ES-I3 (cell line): Measurements from ENCODE around the gene RIPOR2.
"Not testable (repeated sequence)": the region's sequence is repeated elsewhere in the genome, so short reads cannot be mapped to it uniquely, and the experiment has no call there.

Experiments
- H3K36me3 ChIP-seq: 2 replicates; pipeline ENCODE4 v1.6.1; 2013; ENCODE audit warnings: mild to moderate bottlenecking, low read length, control low read depth, moderate library complexity; ENCODE audit not compliant: insufficient read depth
- H3K4me1 ChIP-seq: 2 replicates; pipeline ENCODE4 v1.6.1; 2013; ENCODE audit warnings: mild to moderate bottlenecking, control low read depth, low read length; ENCODE audit not compliant: insufficient read depth
- H3K9ac ChIP-seq: 2 replicates; pipeline ENCODE4 v1.6.1; 2013; ENCODE audit warnings: low read depth, mild to moderate bottlenecking, low read length, moderate library complexity
- H3K9me3 ChIP-seq: 2 replicates; pipeline ENCODE4 v1.6.1; 2013; ENCODE audit warnings: mild to moderate bottlenecking, low read length, moderate library complexity; ENCODE audit not compliant: control insufficient read depth, insufficient read depth

RIPOR2 gene

DNA sequence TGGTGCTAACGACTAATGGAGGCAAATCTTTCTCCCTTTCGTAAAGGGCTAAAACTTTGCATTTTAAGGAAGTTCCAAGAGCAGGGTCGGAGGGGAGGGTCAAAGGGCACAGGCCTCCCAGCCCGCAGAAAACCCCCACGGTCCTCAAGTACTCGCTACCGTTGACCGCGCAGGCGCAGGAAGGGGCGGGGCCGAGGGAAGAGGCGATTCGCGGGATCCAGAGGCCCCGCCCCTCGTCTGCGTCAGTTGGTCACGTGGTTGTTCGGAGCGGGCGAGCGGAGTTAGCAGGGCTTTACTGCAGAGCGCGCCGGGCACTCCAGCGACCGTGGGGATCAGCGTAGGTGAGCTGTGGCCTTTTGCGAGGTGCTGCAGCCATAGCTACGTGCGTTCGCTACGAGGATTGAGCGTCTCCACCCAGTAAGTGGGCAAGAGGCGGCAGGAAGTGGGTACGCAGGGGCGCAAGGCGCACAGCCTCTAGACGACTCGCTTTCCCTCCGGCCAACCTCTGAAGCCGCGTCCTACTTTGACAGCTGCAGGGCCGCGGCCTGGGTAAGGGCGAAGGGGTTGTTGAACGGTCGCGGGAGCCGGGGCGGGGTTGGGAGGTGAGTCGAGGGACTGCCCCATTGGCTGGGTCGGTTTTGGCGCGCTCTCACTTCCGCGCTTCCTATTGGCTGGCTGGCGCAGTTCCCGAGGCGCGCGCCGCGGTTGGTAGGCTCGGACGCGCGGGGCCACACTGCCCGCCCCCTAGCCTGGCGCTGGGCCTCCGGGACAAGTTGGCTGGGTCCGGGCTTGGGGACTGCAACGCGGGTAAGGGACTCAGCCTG is 160.9 kb downstream of the RIPOR2 start, which contains the start of gene GMNN:
Gene GMNN (plus strand): TSS at position 242 of the 824 bp plus-strand sequence. CDS start 2,310 bp downstream, outside the sequence.
- Histone ChIP-seq H3K9ac (peak within 1 kb of the TSS; percentile 99), H3K9me3 (no peaks in the 10 kb centered on the region), H3K4me1 (0 out of 2 replicates have a peak, but pooled peaks cover 6% of the 10 kb centered on the region), H3K36me3 (no peaks in the 10 kb centered on the region)

DNA sequence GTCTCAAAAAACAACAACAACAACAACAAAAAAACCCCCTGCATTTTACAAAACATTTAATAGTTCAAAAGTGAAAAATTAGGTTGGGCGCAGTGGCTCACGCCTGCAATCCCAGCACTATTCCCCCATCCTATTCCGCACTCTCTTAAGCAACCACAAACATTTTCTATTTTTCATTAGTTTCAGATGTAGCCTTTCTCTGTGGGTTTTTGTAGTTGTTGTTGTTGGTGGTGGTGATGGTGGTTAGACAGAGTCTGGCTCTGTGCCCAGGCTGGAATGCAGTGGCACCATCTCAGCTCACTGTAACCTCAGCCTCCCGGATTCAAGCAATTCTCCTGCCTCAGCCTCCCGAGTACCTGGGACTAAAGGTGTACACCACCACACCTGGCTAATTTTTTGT is 167.4 kb downstream of the RIPOR2 start:
- H3K9me3 ChIP-seq = no peaks in the 10 kb centered on the region

DNA sequence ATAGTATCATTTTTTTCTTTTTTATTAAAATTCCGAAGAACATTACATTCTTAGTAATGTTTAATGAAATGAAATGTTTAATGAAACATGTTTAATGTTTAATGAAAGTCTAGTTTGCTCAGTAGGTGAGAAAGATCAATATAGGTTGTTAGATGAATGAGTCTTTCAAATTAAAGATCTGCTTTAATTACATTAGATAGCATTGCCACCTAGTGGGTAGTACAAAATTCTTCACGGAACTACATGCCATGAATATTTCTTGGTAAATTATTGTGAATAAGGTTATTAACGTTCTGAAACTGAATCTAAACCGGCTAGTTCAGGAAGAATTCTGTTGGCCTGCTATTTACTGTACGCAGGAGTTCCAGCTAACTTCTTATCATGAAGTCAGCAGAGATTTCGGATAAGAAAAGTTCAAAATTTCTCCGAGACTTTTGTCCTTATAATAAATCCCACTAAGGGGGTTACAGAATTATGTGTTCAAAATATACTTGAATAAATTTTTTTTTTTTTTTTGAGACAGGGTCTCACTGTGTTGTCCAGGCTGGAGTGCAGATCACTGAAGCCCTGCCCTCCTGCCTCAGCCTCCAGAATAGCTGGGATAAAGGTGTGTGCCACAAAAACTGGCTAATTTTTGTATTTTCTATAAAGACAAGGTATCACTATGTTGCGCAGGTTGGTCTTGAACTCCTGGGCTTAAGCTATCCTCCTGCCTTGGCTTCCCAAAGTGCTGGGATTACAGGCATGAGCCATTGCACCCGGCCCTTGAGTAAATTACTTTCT is 168.9 kb downstream of the RIPOR2 start:
- Histone ChIP-seq H3K9ac (no peak overlapping the region), H3K36me3 (no peaks in the 10 kb centered on the region)

More for the DNA sequence above, 167.4 kb downstream of the RIPOR2 start:
- H3K4me1 ChIP-seq = no peaks in the 10 kb centered on the region
- H3K36me3 ChIP-seq = no peaks in the 10 kb centered on the region
- H3K9ac ChIP-seq = no peak overlapping the region

DNA sequence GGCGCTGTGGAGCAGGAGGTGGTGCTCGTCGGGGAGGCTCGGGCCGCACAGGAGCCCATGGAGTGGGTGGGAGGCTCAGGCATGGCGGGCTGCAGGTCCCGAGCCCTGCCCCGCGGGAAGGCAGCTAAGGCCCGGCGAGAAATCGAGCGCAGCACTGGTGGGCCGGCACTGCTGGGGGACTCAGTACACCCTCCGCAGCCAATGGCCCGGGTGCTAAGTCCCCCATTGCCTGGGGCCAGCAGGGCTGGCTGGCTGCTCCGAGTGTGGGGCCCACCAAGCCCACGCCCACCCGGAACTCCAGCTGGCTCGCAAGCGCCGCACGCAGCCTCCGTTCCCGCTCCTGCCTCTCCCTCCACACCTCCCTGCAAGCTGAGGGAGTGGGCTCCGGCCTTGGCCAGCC is 169.8 kb downstream of the RIPOR2 start:
- not testable (repeated sequence) for H3K36me3 ChIP-seq, H3K9ac ChIP-seq, H3K4me1 ChIP-seq, H3K9me3 ChIP-seq

More for the DNA sequence above, 168.9 kb downstream of the RIPOR2 start:
- no peaks in the 10 kb centered on the region for H3K9me3 ChIP-seq
- no peaks in the 10 kb centered on the region for H3K4me1 ChIP-seq

DNA sequence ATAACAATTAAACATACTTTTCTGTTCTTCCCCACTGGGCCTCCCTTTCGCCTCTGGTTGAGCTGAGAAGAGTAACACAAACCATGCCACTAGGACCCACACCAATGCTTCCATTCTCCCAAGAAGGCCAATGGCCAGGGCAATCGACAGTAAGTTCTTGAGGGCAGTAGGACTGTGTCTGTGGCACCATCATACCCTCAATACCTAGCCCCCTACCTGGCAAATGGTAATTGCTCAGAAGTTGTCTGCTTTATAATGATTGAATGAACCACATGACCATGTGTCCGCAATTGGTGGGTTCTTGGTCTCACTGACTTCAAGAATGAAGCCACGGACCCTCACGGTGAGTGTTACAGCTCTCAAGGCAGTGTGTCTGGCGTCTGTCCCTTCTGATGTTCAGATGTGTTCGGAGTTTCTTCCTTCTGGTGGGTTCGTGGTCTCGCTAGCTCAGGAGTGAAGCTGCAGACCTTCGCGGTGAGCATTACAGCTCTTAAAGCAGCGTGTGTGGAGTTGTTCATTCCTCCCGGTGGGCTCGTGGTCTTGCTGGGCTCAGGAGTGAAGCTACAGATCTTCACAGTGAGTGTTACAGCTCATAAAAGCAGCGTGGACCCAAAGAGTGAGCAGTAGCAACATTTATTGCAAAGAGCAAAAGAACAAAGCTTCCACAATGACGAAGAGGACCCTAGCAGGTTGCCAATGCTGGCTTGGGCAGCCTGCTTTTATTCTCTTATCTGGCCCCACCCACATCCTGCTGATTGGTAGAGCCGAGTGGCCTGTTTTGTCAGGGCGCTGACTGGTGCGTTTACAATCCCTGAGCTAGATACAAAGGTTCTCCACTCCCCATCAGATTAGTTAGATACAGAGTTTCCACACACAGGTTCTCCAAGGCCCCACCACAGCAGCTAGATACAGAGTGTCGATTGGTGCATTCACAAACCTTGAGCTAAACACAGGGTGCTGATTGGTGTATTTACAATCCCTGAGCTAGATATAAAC is 170.6 kb downstream of the RIPOR2 start:
- H3K9me3 ChIP-seq, H3K36me3 ChIP-seq, H3K9ac ChIP-seq, H3K4me1 ChIP-seq: not testable (repeated sequence)

DNA sequence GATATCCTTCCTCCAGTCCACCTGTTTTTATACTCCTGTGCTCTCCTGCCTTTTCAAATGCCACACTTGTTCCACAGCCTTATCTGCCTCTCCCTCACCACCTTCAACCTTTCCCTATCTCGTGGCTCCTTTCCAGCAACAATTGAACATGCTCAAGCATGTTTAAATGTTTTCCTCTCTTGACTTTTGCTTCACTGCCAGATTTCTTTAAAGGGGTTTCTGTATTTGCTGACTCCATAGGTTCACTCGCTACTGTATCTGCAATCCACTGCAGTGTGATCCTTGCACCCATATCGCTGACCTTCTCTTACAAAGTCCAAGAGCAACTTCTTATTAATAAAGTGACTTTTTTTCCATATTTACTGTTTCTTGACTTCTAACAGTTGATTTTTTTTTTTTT is 172.2 kb downstream of the RIPOR2 start:
- Histone ChIP-seq H3K9me3 (no peaks in the 10 kb centered on the region), H3K36me3 (no peaks in the 10 kb centered on the region), H3K4me1 (no peaks in the 10 kb centered on the region), H3K9ac (no peak overlapping the region)

DNA sequence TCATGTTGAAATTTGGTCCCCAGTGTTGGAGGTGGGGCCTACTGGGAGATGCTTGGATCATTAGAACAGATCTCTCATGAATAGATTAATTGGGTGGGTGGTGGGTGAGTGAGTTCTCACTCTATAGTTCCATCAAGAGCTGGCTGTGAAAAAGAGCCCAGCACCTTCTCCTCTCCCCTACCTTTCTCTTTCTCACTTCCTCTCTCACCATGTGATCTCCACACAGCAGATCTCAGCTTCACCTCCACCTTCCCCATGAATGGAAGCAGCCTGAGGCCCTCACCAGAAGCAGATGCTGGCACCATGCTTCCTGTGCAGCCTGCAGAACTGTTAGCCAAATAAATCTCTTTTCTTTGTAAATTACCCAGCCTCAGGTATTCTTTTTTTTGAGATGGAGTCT is 173.9 kb downstream of the RIPOR2 start:
- Histone ChIP-seq H3K4me1 (no peaks in the 10 kb centered on the region), H3K9me3 (no peaks in the 10 kb centered on the region), H3K9ac (no peak overlapping the region), H3K36me3 (no peaks in the 10 kb centered on the region)

DNA sequence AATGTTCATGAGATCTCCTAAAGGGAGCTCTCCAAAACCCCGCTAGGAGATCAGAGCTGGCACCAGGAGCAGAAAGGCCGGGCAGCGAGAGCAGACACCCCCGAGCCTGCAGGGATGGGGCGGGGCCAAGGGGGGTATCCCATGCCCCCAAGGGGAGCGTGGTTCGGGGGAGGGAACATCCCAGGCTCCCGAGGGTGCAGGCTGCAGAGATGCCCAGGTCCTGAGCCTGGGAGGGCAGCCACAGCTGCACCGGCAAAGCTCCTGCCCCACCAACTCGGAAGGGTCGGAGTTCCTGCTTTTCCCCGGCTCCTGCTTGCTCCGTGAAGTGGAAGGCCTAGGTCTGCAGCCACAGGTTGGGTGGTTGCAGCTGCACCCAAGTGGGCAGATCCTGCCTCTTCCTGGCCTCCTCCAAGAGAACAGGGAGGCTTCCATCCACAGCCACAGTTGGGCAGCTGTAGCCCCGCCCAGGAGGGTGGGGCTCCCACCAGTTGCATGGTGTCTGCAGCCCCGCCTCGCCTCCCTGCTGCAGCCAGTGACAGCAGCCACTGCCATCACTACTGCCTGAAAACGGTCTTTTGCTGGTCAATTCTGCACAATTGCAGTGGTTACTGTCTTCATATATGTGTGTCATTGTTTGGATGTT is 174.4 kb downstream of the RIPOR2 start:
- no peak overlapping the region for H3K9ac ChIP-seq
- no peaks in the 10 kb centered on the region for H3K4me1 ChIP-seq
- H3K36me3 ChIP-seq = no peaks in the 10 kb centered on the region
- no peaks in the 10 kb centered on the region for H3K9me3 ChIP-seq

DNA sequence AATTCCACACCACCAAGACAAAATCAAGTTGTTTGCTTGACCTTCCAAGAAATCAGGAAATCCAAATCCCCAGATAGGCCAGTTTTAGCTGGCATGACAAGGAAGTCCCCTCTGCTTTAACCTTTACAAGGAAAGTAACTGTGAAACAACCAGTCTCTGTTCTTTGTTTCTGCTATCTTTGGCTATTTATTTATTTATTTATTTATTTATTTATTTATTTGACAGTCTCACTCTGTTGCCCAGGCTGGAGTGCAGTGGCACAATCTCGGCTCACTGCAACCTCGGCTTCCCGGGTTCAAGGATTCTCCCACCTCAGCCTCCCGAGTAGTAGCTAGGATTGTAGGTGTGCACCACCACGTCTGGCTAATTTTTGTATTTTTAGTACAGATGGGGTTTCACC is 175.6 kb downstream of the RIPOR2 start:
- H3K36me3 ChIP-seq = no peaks in the 10 kb centered on the region
- H3K4me1 ChIP-seq = no peaks in the 10 kb centered on the region
- no peaks in the 10 kb centered on the region for H3K9me3 ChIP-seq
- no peak overlapping the region for H3K9ac ChIP-seq

DNA sequence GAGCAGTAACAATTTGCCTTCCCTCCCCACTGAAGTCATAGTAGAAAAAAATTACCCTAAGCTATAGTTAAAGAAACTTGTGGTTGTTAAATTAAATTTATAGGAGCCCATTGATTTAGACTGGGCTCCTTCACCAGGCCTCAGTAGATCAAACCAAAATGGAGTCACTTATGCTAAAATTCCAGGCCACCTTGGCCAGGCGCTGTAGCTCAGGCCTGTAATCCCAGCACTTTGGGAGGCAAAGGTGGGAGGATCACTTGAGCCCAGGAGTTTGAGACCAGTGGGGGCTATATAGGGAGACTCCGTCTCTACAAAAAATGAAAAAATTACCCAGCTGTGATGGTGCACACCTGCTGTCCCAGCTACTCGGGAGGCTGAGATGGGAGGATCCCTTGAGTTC is 176.0 kb downstream of the RIPOR2 start:
- no peaks in the 10 kb centered on the region for H3K36me3 ChIP-seq
- no peaks in the 10 kb centered on the region for H3K9me3 ChIP-seq
- no peak overlapping the region for H3K9ac ChIP-seq
- no peaks in the 10 kb centered on the region for H3K4me1 ChIP-seq

DNA sequence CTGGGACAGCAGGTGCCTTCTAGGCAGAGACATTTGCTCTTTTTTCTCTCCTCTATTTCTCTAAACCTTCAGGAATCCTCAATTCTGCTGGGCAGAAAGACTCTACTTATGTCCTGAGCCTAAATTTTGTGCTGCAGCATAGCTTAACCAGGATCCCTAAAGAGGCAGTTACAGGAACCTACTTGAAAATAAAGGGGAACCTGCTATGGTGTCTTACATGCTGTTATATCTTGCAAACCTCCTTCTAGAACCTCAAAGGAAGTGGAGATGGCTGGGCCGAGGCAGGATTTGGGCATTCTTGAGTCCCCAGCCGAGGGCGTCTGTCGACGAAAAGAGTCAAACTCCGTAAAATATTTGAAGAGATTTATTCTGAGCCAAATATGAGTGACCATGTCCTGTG is 178.1 kb downstream of the RIPOR2 start:
- H3K36me3 ChIP-seq = no peaks in the 10 kb centered on the region
- H3K9me3 ChIP-seq = peaks cover 7% of the 10 kb centered on the region; the same call in 1 of the 2 replicates
- no peak overlapping the region for H3K9ac ChIP-seq
- no peaks in the 10 kb centered on the region for H3K4me1 ChIP-seq

DNA sequence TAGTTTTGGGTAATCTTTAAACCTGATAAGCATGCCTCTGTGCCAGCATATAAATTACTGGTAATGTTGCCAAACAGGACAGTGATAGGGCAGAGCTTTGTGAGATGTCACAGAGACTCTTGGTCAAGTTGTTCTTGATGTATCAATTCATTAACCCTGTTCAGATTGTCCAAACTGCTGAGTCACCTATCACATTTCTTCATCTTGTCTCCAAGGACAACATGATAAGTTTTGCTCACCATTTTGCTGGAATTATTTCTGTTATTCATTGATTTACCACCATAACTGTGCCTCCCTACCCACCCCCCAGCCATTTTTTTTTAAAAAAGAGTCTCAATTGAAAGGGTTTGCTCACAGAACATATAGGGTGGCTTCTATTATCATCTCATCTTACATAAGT is 180.5 kb downstream of the RIPOR2 start:
- H3K4me1 ChIP-seq = no peaks in the 10 kb centered on the region
- no peak overlapping the region for H3K9ac ChIP-seq
- H3K9me3 ChIP-seq = peaks cover 7% of the 10 kb centered on the region; the same call in 1 of the 2 replicates
- H3K36me3 ChIP-seq = no peaks in the 10 kb centered on the region

DNA sequence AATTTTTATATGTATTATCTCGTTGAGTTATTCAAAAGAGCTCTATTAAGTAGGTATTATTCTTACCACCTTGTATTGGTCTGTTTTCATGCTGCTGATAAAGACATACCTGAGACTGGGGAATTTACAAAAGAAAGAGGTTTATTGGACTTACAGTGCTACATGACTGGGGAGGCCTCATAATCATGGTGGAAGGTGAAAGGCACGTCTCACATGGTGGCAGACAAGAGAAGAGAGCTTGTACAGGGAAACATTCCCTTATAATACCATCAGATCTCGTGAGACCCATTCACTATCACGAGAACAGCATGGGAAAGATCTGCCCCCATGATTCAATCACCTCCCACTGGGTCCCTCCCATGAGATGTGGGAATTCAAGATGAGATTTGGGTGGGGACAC is 181.4 kb downstream of the RIPOR2 start:
- H3K36me3 ChIP-seq, H3K9ac ChIP-seq, H3K4me1 ChIP-seq, H3K9me3 ChIP-seq: not testable (repeated sequence)
